DOHH2 (cell line): ENCODE results near the gene CFAP73.

Experiments
- H3F3A ChIP-seq: fragments of 200-600 bp; sonication (generic), shearing (Covaris generic); 2 replicates; pipeline ENCODE4 v1.6.0; 2016; ENCODE audit warnings: antibody characterized with exemption, mild to moderate bottlenecking; ENCODE audit not compliant: control insufficient read depth, insufficient read depth
- H3K27ac ChIP-seq: fragments of 200-600 bp; sonication (generic); 2 replicates; pipeline ENCODE4 v1.5.1; 2014; ENCODE audit warnings: low read depth, mild to moderate bottlenecking, low read length, moderate library complexity
- H3K27me3 ChIP-seq: fragments of 200-600 bp; sonication (generic); 2 replicates; pipeline ENCODE4 v1.6.1; 2014; ENCODE audit warnings: mild to moderate bottlenecking, low read length, mixed read lengths; ENCODE audit not compliant: control insufficient read depth
- H3K36me3 ChIP-seq: fragments of 200-600 bp; sonication (generic); 2 replicates; pipeline ENCODE4 v1.6.1; 2014; ENCODE audit warnings: mild to moderate bottlenecking, low read length, moderate library complexity, mixed read lengths; ENCODE audit not compliant: control insufficient read depth
- H3K4me1 ChIP-seq: fragments of 200-600 bp; sonication (generic); 2 replicates; pipeline ENCODE4 v1.6.1; 2014; ENCODE audit warnings: mild to moderate bottlenecking, low read length, mixed read lengths; ENCODE audit not compliant: control insufficient read depth
- H3K4me2 ChIP-seq: fragments of 200-600 bp; sonication (generic); 2 replicates; pipeline ENCODE4 v1.6.0; 2014; ENCODE audit warnings: mild to moderate bottlenecking, low read length, moderate library complexity
- H3K4me3 ChIP-seq: fragments of 200-600 bp; sonication (generic); 2 replicates; pipeline ENCODE4 v1.5.1; 2014; ENCODE audit warnings: mild to moderate bottlenecking, low read length, mixed read lengths
- H3K79me2 ChIP-seq: fragments of 200-600 bp; sonication (generic); 2 replicates; pipeline ENCODE4 v1.6.1; 2014; ENCODE audit warnings: mild to moderate bottlenecking, low read length, mixed read lengths; ENCODE audit not compliant: control insufficient read depth
- H3K9me2 ChIP-seq: fragments of 200-600 bp; sonication (generic); replicated peaks from 2 replicates; pipeline ENCODE4 v1.6.1; 2014; ENCODE audit warnings: mild to moderate bottlenecking, low read length, mixed read lengths; ENCODE audit not compliant: control insufficient read depth
- H3K9me3 ChIP-seq: fragments of 200-600 bp; sonication (generic); 2 replicates; pipeline ENCODE4 v1.6.1; 2014; ENCODE audit warnings: antibody characterized with exemption, low read length, mixed read lengths; ENCODE audit not compliant: control insufficient read depth, insufficient read depth
- H4K20me1 ChIP-seq: fragments of 200-600 bp; sonication (generic); 2 replicates; pipeline ENCODE4 v1.6.0; 2014; ENCODE audit warnings: low read depth, mild to moderate bottlenecking, antibody characterized with exemption, low read length, moderate library complexity; ENCODE audit not compliant: control insufficient read depth, insufficient read depth
- EZH2phosphoT487 ChIP-seq: fragments of 200-600 bp; sonication (generic); IDR thresholded peaks from 2 replicates; pipeline ENCODE4 v1.6.1; 2017; ENCODE audit warnings: borderline replicate concordance, mild to moderate bottlenecking, antibody characterized with exemption, low read length, moderate library complexity, mixed read lengths
- TF ChIP-seq, protein P1 (sequence below): fragments of 200-600 bp; sonication (generic); IDR thresholded peaks from one replicate; pipeline ENCODE4 v1.5.1; 2014; ENCODE audit warnings: antibody characterized with exemption, mild to moderate bottlenecking, low read depth, low read length; ENCODE audit not compliant: poor library complexity, severe bottlenecking

The CFAP73 gene

GRCh38 chr12:113128802-113129663 is 20.5 kb upstream of the CFAP73 start:
- Histone ChIP-seq H4K20me1 (0 out of 2 replicates have a peak, but pooled peaks cover 3% of the 10 kb centered on the region), H3K4me2 (peak overlapping the region; percentile 70), H3K9me2 (no peaks in the 10 kb centered on the region), H3K79me2 (peaks cover 36% of the 10 kb centered on the region), H3K27ac (no peak overlapping the region), H3K36me3 (peaks cover 33% of the 10 kb centered on the region), H3K4me3 (no peak overlapping the region), H3K4me1 (peaks cover 46% of the 10 kb centered on the region), H3K9me3 (no peaks in the 10 kb centered on the region), H3F3A (peaks cover 5% of the 10 kb centered on the region; the same call in 1 of the 2 replicates), H3K27me3 (no peaks in the 10 kb centered on the region)
- TF ChIP-seq EZH2phosphoT487 = no peak
- TF ChIP-seq, protein P1, sequence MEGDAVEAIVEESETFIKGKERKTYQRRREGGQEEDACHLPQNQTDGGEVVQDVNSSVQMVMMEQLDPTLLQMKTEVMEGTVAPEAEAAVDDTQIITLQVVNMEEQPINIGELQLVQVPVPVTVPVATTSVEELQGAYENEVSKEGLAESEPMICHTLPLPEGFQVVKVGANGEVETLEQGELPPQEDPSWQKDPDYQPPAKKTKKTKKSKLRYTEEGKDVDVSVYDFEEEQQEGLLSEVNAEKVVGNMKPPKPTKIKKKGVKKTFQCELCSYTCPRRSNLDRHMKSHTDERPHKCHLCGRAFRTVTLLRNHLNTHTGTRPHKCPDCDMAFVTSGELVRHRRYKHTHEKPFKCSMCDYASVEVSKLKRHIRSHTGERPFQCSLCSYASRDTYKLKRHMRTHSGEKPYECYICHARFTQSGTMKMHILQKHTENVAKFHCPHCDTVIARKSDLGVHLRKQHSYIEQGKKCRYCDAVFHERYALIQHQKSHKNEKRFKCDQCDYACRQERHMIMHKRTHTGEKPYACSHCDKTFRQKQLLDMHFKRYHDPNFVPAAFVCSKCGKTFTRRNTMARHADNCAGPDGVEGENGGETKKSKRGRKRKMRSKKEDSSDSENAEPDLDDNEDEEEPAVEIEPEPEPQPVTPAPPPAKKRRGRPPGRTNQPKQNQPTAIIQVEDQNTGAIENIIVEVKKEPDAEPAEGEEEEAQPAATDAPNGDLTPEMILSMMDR = peak; percentile 15

GRCh38 chr12:113129664-113130456 is 19.7 kb upstream of the CFAP73 start:
- H3K27me3 ChIP-seq = no peaks in the 10 kb centered on the region
- TF ChIP-seq, protein P1 = no peak
- no peak for TF ChIP-seq EZH2phosphoT487
- H3K36me3 ChIP-seq = peaks cover 25% of the 10 kb centered on the region
- H3K4me2 ChIP-seq = peak overlapping the region; percentile 70
- no peaks in the 10 kb centered on the region for H3K9me3 ChIP-seq
- H3K4me1 ChIP-seq = peaks cover 55% of the 10 kb centered on the region
- peaks cover 5% of the 10 kb centered on the region; the same call in 1 of the 2 replicates for H3F3A ChIP-seq
- peak overlapping the region; percentile 53 for H3K4me3 ChIP-seq
- H3K79me2 ChIP-seq = peaks cover 44% of the 10 kb centered on the region
- 0 out of 2 replicates have a peak, but pooled peaks cover 3% of the 10 kb centered on the region for H4K20me1 ChIP-seq
- no peak overlapping the region for H3K27ac ChIP-seq
- no peaks in the 10 kb centered on the region for H3K9me2 ChIP-seq

- H3K4me3 ChIP-seq = peak overlapping the region; percentile 53
- peak overlapping the region; percentile 70 for H3K4me2 ChIP-seq
- no peaks in the 10 kb centered on the region for H3K27me3 ChIP-seq
- H3K79me2 ChIP-seq = peaks cover 50% of the 10 kb centered on the region
- no peaks in the 10 kb centered on the region for H3K9me3 ChIP-seq
- H3F3A ChIP-seq = peaks cover 5% of the 10 kb centered on the region; the same call in 1 of the 2 replicates
- H3K27ac ChIP-seq = 0 out of 2 replicates have a peak overlapping the region, but pooled peaks have one; percentile 17
- 0 out of 2 replicates have a peak, but pooled peaks cover 3% of the 10 kb centered on the region for H4K20me1 ChIP-seq
- no peaks in the 10 kb centered on the region for H3K9me2 ChIP-seq
- H3K4me1 ChIP-seq = peaks cover 61% of the 10 kb centered on the region
- peaks cover 23% of the 10 kb centered on the region for H3K36me3 ChIP-seq
- no peak for TF ChIP-seq EZH2phosphoT487
- TF ChIP-seq, protein P1 = peak; percentile 78
Measured at GRCh38 chr12:113130457-113131135, 18.9 kb upstream of the CFAP73 start.
